Measurements from ENCODE around the gene SLC35F3. TPM values are rescaled to one million over a fixed set of nuclear protein-coding genes. Genes with fewer than 3 reads are reported as not detected.

SLC35F3 gene
- total RNA-seq, 1 donor from 2014 or later = 1.6 TPM

- DNase-seq (ENCODE audit: low read depth) = no peak
- TF ChIP-seq CTCF (conservative IDR thresholded peaks at IDR 0.05; ENCODE audit: low read depth, low read length) = no peak
- no peak overlapping the region for H3K4me3 ChIP-seq (ENCODE audit: low read depth, low read length)
These were observed 365.6 kb downstream of the SLC35F3 start for GRCh38 chr1:234270093-234270492.

DNA sequence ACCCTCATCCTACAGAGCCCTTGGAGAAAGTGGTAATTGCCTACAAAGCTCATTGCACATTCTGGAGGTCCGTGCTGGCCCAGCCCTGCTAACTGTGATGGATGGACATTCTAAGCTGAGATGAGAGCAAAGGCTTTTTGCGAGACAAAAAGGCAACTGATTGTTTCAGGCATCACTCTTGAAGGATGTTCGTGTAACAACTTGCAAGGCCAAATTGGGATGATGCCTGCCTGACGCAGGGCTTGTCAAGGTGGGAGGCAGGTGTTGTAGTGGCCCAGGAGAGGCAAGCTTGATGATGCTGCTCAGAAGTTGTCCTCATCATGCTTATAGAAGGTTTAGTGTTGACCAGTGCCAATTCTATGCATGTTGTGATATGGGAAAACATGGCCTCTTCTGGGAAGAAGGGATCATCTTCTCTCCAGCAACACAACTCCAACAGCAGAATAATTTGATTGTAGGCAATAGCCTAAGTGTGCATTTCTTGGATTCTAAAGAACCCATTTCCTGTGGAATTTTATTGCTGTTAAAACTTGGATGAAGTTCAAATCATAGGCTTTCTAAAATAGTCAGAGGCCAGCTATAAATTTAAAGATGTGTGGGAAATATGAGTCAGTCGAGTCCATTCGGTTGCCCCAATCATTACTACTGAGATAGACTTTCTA lies 366.2 kb downstream of the SLC35F3 start:
- H3K4me3 ChIP-seq (ENCODE audit: low read depth, low read length) = no peak overlapping the region
- no peak for TF ChIP-seq CTCF (conservative IDR thresholded peaks at IDR 0.05; ENCODE audit: low read depth, low read length)
- no peak for DNase-seq (ENCODE audit: low read depth)

DNA sequence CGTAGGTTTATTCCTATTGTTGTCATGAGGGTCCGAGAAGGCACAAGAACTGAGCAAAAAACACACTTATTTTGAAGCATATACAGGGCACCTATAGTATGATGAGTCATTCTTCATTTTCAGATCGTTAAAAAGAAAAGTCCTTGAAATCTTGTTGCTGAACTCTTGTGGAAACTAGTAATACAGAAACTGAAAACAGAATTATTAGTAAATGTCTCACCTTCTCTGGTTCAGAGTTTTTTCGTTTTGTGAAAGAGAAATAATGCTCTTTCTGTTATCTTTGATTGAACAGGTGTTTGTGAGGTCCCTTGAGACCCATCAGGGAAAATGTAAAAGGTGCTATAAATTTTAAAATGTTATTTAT lies 366.7 kb downstream of the SLC35F3 start:
- H3K4me3 ChIP-seq (ENCODE audit: low read depth, low read length) = no peak overlapping the region
- no peak for DNase-seq (ENCODE audit: low read depth)
- TF ChIP-seq CTCF (conservative IDR thresholded peaks at IDR 0.05; ENCODE audit: low read depth, low read length) = no peak

DNA sequence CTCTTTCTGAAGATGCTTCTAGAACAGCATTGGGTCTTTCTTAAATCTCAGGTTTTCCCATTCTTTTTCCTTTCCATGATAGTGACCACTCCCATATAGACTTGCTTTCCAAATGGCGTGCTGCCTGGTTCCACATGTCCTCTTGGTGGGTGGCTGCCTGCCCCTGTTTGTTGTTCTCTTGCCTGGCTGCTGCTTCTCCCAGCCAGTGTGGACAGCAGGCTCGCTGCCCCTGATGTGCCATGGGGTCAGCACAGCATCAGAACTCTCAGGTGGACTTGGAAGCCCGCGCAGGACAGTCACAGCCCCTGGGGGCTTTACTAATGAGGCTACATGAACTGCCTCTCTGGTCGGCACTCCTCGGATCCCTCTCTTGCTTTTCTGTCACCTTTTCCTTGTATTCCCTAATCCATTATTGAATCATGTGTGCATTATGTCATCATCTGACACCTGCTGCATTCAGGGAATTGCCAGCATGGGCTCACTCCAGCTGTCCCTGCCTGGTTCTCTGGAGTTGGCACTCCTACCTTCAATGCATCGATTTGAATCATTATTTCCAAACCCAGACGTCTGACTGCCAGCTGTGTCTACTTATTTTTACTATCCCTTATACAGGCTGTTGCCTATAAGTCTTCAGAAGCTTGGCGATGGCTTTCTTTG lies 368.3 kb downstream of the SLC35F3 start:
- no peak for DNase-seq (ENCODE audit: low read depth)
- H3K4me3 ChIP-seq (ENCODE audit: low read depth, low read length) = no peak overlapping the region
- TF ChIP-seq CTCF (conservative IDR thresholded peaks at IDR 0.05; ENCODE audit: low read depth, low read length) = no peak

DNA sequence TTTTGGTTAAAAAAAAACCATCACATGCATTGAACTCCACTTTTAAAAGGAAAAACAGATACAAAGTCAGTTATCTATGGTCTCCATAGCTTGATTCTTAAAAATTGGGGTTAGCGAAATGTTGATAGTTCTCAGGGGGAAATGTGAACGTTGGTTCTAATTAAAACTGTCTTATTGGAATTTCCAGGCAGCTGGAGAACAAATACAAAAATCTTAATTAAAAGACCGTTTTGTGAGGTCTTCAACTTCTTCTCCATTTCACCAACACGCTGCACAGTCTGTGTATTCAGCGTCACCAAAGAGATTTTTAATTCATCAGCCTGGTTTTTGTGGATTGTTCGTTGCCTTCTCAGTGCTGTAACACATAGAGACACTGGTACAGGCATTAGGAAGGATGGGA lies 369.5 kb downstream of the SLC35F3 start:
- no peak for DNase-seq (ENCODE audit: low read depth)
- TF ChIP-seq CTCF (conservative IDR thresholded peaks at IDR 0.05; ENCODE audit: low read depth, low read length) = no peak
- no peak overlapping the region for H3K4me3 ChIP-seq (ENCODE audit: low read depth, low read length)

DNA sequence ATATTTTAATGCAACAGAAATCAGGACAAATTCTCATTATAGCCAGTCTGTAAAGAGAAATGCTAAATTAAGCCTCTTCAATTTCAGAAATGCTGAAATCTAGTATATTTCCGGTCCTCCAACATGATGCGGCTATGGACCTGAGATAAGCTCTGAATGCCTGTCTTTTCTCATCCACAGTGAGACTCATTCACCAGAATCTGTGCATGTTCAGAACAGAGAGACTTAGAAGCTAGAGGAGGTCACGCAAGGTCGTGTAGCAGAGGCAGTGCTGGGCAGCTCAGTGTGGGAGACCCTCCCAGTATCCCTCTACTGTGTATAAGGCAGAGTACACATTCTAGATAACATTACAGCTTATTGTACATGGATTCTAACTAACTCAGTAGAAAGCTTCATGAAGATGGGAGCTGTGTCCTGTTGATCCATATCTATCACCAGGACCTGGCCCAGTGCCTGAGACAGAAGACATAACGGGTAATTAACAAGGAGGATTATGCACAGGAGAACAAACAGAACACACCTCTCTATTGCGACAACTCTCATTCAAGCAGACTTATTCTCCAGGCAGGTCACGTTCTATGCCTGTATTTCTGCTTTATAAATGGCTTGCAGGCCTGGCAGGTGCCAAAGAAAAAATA lies 371.8 kb downstream of the SLC35F3 start:
- TF ChIP-seq CTCF (conservative IDR thresholded peaks at IDR 0.05; ENCODE audit: low read depth, low read length) = no peak
- H3K4me3 ChIP-seq (ENCODE audit: low read depth, low read length) = no peak overlapping the region
- DNase-seq (ENCODE audit: low read depth) = no peak
